H54 (cell line): ENCODE results near the gene YIF1A.

Source experiments
- DNase-seq: peaks from one replicate; pipeline ENCODE4 v3.0.0; 2011; ENCODE audit warnings: low spot score, mixed read lengths; ENCODE audit not compliant: insufficient read length
- FAIRE-seq: peaks from 3 replicates; lab custom pipeline; 2011; peaks lifted over from hg19 to GRCh38; lab: Jason Lieb, UNC
- POLR2A ChIP-seq: IDR thresholded peaks from 2 replicates; pipeline ENCODE4 v1.6.1; 2011; ENCODE audit warnings: low read depth, mild to moderate bottlenecking, low read length

YIF1A gene

DNA sequence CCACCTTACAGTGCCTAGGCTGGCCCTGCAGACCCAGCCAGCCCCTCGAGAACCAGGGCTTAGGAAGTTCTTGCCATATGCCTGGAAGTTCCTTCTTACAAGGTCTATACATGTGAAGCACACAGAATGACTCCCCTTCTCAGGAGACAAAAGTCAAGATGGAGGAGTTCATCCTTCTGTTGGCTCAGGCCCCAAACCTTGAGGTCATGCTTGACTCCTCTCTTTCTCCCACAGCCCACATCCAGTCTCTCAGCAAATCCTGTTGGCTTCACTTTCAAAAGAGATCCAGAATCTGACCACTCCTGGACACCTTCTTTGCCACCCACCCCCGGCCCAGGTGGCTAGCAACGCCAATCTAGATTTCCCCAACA is 29.6 kb upstream of the YIF1A start:
- FAIRE-seq (no peak), DNase-seq (no peak)
- TF ChIP-seq POLR2A = no peak

DNA sequence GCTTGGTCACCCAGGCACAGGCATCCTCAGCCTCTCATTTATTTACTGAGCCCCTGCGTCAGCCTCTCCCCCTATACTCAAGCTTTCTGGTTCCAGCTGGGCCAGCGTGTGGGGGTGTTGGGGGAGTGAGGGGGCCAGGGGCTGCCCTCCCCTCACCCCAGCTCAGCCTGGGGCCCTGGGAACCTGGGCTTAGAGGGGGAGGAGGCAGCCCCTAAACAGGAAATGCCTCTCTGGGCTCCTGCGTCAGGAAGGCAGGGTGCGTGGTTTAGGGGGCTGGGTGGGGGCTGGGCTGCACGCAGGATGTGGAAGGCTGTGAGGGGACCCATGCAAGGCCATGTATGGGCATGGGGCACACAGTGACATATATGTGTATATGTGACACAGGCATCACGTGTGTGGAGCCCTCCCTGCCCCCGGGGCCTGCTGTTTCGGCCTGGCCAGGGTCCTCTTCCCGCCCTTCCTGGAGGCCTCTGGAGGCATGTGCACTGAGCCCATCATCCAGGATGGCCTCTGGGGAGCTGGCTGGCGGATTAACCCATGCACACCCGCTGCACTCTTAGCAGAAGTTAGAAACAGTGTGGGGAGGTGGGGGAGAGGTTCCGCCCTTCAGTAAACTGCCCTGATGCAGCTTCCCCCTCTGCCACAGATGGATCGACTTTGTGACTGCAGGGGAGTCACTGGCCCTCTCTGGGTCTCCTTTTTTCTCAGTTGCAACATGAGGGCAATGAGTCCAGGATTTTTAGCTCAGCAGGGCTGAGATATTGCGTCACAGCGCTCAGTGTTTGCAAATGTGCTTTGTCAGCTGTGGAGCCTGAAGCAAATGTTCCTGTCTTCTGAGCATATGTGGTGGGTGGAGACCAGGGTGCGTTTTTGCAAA is 29.0 kb upstream of the YIF1A start:
- DNase-seq (no peak), FAIRE-seq (no peak)
- TF ChIP-seq POLR2A = no peak

DNA sequence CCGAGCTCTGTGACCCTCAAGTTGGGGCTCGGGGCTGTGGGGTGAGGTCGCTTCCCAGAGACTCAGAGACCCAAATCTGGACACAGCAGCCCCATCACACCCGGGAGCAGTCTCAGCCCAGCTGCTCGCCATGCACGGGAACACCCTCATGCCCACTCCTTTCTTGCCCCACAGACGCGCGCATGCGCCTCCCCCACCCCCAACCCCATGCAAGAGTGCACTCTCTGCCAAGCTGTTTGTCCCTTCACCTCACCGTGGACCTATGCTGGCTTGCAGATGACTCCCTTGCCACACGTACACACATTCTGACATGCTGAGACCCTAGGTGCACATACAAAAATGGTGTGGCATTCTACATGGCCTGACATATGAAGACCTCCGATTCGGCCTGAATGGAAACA is 28.4 kb upstream of the YIF1A start:
- FAIRE-seq = no peak
- TF ChIP-seq POLR2A = no peak
- no peak for DNase-seq

DNA sequence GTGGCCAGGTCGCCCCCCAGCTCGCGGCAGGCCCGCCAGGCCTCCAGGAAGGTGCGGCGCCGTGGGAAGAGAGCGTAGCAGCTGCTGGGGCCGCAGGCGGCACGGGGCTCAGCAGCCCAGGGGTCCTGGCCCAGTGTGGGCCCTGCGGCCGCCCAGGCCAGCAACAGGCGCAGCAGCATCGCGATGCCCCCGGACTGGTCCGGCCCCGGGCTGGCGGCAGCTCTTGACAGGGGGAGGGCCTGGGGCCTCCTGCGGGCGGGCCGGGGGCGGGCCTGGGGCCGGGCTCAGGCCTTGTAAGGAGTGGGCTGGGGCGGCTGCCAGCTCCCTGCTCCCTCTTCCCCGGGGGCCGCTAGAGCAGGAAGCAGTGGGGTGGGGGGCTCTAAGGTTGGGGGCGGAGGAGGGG is 27.9 kb upstream of the YIF1A start, which contains the start of gene CD248:
TSS of gene CD248 (minus strand) at position 196 of the 403 bp plus-strand sequence. CDS start at position 179, 17 bp downstream.
- FAIRE-seq (no peak), DNase-seq (no peak)
- no peak for TF ChIP-seq POLR2A

DNA sequence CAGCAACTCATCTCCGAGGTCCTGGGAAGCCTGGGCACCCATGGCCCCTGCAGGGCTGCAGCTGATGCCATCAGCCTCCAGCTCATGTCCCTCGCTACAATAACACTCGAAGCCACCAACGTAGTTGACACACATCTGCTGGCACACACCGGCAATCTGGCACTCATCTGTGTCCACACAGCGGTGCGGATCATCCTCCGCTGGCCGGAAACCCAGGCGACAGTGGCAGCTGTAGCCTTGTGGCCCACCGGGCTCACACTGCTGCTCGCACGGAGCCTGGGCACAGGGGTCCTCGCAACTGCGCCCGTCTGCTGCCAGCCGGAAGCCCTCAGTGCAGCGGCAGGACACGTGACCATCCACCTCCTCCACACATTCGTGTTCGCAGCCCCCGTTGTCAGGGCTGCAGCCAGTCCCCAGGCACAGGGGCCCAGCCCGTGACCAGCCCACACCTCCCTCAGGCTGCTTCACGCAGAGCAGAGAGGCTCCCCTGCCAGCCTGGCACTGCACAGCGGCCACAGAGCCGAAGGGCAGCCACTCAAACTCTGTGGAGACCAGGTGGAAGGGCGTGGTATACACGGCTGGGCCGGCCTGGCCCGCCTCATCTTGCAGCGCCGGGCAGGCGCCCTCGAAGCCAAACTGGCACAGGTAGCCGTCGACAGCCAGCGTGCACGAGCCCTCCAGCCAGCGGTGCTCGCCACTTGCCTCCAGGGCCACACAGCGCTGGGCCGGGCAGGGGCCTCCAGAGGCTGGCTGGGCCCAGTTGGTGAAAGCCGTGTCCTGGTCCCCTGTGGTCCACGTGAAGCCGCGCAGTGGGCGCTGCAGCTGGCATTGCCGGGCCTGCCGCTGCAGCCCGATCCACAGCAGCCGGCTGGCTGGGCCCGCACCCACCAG is 27.2 kb upstream of the YIF1A start:
- FAIRE-seq (no peak), DNase-seq (no peak)
- no peak for TF ChIP-seq POLR2A

- DNase-seq (no peak), FAIRE-seq (no peak)
- no peak for TF ChIP-seq POLR2A
Measured at GRCh38 chr11:66315498-66315885, 26.5 kb upstream of the YIF1A start.

- FAIRE-seq (no peak), DNase-seq (no peak)
- TF ChIP-seq POLR2A = no peak
Measured at GRCh38 chr11:66314561-66315497, 25.9 kb upstream of the YIF1A start.

DNA sequence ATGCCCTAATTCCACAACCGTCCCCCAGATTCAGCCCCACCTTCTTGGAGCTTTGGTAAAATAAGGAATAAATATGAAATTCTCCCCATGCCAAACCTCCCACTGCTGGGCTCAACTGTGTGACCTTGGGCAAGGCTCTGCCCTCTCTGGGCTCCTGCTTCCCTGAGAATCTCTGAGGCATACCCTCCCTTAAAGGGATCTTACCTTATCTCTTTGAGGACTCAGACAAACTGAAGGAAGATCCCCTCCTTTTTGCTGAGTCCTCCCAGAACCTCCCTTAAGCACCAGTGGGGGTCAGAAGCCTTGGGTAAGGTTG is 25.2 kb upstream of the YIF1A start:
- no peak for DNase-seq
- FAIRE-seq = no peak
- TF ChIP-seq POLR2A = no peak

GRCh38 chr11:66313321-66314185 is 24.6 kb upstream of the YIF1A start:
- FAIRE-seq (no peak), DNase-seq (no peak)
- no peak for TF ChIP-seq POLR2A

- peak; percentile 31; the same call in 1 of the 2 replicates for TF ChIP-seq POLR2A
- no peak for FAIRE-seq
- DNase-seq = peak; percentile 98
Measured at GRCh38 chr11:66312549-66313320, 23.8 kb upstream of the YIF1A start.

DNA sequence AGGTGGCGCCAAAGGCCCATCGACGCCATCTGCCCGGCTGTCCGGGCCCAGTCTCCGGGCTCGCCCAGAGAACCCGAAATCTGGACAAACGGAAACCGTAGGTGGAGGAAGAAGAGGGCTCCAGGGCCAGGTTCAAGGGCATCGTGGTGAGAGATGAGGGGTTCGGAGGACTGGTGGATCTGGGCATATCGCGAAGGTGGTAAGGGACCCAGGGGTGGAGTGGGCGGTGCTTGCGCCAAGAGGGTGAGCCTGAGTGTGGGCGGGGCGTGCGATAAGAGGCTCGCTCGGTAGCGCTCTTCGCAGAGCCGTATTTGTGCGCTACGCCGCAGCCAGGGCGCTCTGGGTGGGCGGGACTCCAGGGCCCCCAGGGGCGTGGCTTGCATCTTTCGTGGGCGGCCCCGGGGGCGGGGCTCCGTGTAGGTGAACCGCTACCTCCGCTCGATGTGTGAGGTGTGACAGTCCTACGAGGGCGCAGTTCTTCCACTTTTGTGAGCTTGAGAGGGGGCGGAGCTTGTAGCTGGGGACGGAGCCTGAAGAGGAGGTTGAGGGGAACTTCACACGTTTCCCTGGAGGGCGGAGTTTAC is 23.1 kb upstream of the YIF1A start:
- no peak for TF ChIP-seq POLR2A
- DNase-seq (peak; percentile 94), FAIRE-seq (no peak)
